Naive B cell (primary cell): Measurements from ENCODE around the gene KIF6. TPM values are rescaled to one million over a fixed set of nuclear protein-coding genes. Genes with fewer than 3 reads are reported as not detected.
A peak's percentile ranks its signal among the peaks of the same experiment; 100 is the strongest.

ENCODE experiments used
- ATAC-seq, 2 donors: fragments of 150-1000 bp; cut with Tn5 transposase; 2 replicates each; pipeline ENCODE4 v1.10.0; 2021; ENCODE audit warnings: low read depth in 2 of 2, mild to moderate bottlenecking in 2 of 2, moderate library complexity in 2 of 2
- DNase-seq: peaks from one replicate; pipeline ENCODE4 v3.0.0; 2022
- H3K27ac Mint-ChIP-seq, 6 donors: one replicate each; pipeline ENCODE4 v1.8.0; 2020 to 2022; ENCODE audit warnings: mild to moderate bottlenecking in 6 of 6, mixed read lengths in 6 of 6, moderate library complexity in 5 of 6, inconsistent platforms in 2 of 6
- H3K27me3 Mint-ChIP-seq, 3 donors: one replicate each; pipeline ENCODE4 v1.8.0; 2021 to 2022; ENCODE audit warnings: mixed read lengths in 3 of 3, mild to moderate bottlenecking in 1 of 3
- H3K36me3 Mint-ChIP-seq, 2 donors: one replicate each; pipeline ENCODE4 v1.8.0; 2020 to 2022; ENCODE audit warnings: mixed read lengths in 2 of 2, inconsistent platforms in 1 of 2, mild to moderate bottlenecking in 1 of 2
- H3K4me1 Mint-ChIP-seq, 3 donors: one replicate each; pipeline ENCODE4 v1.8.0; 2020 to 2022; ENCODE audit warnings: mixed read lengths in 3 of 3, inconsistent platforms in 1 of 3, mild to moderate bottlenecking in 1 of 3, moderate library complexity in 1 of 3
- H3K4me3 Mint-ChIP-seq, 8 donors: one replicate each; pipeline ENCODE4 v1.8.0; 2020 to 2022; ENCODE audit warnings: mild to moderate bottlenecking in 8 of 8, mixed read lengths in 8 of 8, moderate library complexity in 8 of 8, inconsistent platforms in 2 of 8
- H3K9me3 Mint-ChIP-seq, 7 donors: one replicate each; pipeline ENCODE4 v1.8.0; 2020 to 2022; ENCODE audit warnings: mixed read lengths in 7 of 7, mild to moderate bottlenecking in 5 of 7, inconsistent platforms in 2 of 7, moderate library complexity in 1 of 7
- polyA plus RNA-seq, 6 donors: library from polyadenylated mRNA; unstranded; fragments of 300-500 nt; fragmentation: Illumina TruSeq; gene quantifications; one replicate each; pipeline ENCODE4 v1.2.3, GENCODE V29; 2021; ENCODE audit warnings: low read depth in 6 of 6

The KIF6 gene
- polyA plus RNA-seq, 6 donors from 2014 or later = 0.16 to 0.19 TPM; not detected in 4

DNA sequence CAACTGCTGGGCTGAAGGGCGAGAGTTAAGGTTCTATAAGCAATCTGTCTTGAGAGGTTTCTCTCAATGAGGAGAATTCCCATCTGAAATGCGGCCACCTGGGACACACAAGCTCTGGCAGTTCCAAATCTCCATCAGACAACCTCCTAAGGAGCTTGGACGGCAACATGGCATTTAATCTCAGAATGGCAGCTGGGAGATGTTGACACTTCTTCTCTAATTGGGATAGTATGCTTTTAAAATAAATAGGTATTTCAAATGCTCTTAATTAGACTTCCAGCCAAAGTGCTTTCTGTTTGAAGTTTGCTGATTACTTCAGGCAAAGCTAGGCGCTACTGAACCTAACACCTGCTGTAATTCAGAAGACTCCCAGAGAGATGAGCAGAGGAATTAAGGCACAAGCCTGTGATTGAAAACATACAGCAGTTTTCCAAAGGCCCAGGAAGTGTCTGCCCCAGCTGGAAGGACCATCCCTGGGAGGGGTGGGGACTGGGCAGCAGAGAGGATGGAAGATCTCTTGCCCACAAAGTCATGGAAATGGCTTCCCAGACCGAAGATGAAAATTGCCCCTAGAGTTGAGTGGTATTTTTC is 343.6 kb downstream of the KIF6 start:
- H3K27me3 Mint-ChIP-seq = peaks cover 15 to 24% (median 20%) of the 10 kb centered on the region in 3 donors
- no peak overlapping the region for H3K4me3 Mint-ChIP-seq
- H3K4me1 Mint-ChIP-seq = no peaks in the 10 kb centered on the region
- H3K36me3 Mint-ChIP-seq = no peaks in the 10 kb centered on the region
- no peak for DNase-seq
- no peak for ATAC-seq
- H3K9me3 Mint-ChIP-seq = no peaks in the 10 kb centered on the region
- H3K27ac Mint-ChIP-seq = no peak overlapping the region

DNA sequence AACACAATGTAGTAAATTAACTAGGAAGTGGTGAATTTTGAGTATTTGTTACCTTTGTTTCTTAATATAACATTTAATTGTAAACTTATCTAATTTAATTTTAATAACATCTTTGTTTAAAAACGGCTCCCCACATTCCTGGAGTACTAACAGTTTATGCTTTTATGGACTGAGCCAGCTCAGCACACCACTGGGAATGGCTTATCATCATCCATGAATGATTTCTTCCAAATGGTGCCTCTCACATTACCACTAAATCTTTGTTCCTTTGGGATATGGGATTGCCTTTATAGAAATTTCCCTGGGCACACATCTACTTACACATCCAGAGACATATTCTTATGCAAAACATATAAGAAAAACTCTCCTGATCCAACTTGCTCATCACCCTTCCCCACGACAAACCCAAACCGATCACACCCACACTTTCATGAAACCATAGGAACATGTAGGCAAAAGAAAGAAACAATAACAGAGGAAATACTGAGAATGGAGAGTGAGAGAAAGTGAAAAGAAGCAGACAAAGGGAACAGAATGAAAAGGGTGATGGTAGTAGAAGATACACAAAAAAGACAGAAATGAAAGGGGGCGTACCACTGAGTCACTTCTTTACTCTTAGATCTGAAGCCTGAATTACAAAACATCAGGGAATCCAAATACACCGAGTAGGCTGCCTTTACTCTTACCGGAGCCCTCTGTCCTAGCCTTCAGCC is 344.2 kb downstream of the KIF6 start:
- peaks cover 8 to 18% (median 17%) of the 10 kb centered on the region in 3 donors for H3K27me3 Mint-ChIP-seq
- ATAC-seq (no peak), DNase-seq (no peak)
- H3K27ac Mint-ChIP-seq = no peak overlapping the region
- no peaks in the 10 kb centered on the region for H3K4me1 Mint-ChIP-seq
- no peak overlapping the region for H3K4me3 Mint-ChIP-seq
- no peaks in the 10 kb centered on the region for H3K36me3 Mint-ChIP-seq
- no peaks in the 10 kb centered on the region for H3K9me3 Mint-ChIP-seq

DNA sequence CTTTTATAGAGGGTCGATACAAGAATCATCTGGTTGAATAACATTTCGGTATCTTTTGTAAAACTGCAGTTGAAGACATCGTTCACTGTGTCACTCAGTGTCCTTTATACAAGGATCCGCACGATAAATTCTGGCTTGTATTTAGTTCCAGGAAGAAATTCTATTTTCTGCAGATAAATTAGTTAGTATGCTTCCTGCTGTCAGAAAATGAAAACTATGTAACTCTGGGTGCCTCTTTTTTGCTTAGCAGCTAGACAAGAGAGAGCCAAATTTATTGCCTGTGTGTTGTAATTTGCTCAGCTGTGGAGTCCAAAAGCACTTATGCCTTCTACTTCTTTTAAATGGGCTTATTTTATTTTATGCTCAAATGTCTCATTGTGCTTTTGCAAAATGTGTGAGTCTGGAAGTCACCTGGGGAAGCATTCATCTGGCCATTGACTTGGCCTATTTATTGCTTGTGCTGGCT is 346.2 kb downstream of the KIF6 start:
- no peak for ATAC-seq
- H3K36me3 Mint-ChIP-seq = no peaks in the 10 kb centered on the region
- peaks cover 15 to 21% (median 16%) of the 10 kb centered on the region in 3 donors for H3K27me3 Mint-ChIP-seq
- no peaks in the 10 kb centered on the region for H3K9me3 Mint-ChIP-seq
- no peak overlapping the region for H3K27ac Mint-ChIP-seq
- no peak for DNase-seq
- H3K4me3 Mint-ChIP-seq = no peak overlapping the region
- H3K4me1 Mint-ChIP-seq = no peaks in the 10 kb centered on the region

DNA sequence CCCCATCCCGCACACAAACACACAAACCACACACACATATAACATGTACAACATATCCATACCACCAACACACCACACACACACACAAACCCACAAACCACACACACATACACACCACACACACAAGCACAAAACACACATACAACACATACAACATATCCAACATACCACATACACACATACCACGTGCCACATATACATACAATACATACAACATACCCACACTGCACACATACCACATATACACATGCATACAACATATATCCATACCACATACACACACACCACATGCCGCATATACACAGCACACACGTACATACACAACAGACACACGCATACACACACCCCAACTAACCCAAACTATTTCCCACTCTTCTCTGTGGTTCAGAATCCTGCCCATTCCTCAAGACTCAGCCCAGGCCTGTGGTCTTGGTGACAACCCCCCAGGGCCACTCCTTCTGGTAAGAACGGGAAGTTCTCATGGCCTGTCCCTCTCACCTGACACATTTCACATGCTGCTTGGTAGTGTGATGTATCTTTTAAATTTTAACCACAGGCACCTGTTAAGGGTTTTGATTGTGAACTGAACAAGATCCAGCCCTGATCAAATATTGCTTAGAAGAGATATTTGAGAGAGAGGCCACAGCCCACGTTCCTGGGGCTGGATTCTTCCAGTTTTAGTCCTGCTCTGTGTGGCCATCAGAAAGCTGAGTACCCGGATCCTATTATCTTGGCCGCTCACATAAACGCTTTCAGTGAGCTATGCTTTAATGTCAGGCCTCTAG is 346.8 kb downstream of the KIF6 start:
- peak overlapping the region in 1 of 6 donors; percentile 34 for H3K27ac Mint-ChIP-seq
- no peaks in the 10 kb centered on the region for H3K4me1 Mint-ChIP-seq
- no peak overlapping the region for H3K4me3 Mint-ChIP-seq

DNA sequence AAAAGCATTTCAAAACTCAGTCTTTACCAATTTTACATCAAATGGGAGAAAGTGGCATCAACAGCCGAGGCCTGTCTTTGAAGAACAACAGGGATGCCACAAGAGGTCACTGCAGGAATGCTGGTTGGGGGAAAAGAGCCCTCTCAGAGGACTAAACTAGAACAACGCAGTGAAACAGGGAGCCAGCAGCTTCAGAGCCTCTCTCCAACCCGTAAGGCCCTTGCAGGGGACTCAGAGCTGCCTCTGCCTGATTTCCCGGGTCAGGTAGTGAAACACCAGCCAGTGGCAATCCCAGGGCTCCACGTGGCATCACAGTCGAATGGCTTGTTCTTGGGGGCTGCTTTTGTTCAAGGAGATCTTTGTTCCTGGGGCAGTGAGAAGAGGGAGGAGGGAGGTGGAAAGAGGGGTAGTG is 347.7 kb downstream of the KIF6 start:
- Mint-ChIP-seq H3K4me1 (no peaks in the 10 kb centered on the region), H3K27ac (no peak overlapping the region), H3K9me3 (peaks cover 0 to 2% (median 0%) of the 10 kb centered on the region in 7 donors), H3K4me3 (no peak overlapping the region), H3K27me3 (peaks cover 15 to 21% (median 20%) of the 10 kb centered on the region in 3 donors), H3K36me3 (no peaks in the 10 kb centered on the region)
- DNase-seq (no peak), ATAC-seq (no peak)

More for the DNA sequence above, 346.8 kb downstream of the KIF6 start:
- Mint-ChIP-seq H3K27me3 (peaks cover 15 to 21% (median 16%) of the 10 kb centered on the region in 3 donors), H3K9me3 (peaks cover 0 to 2% (median 0%) of the 10 kb centered on the region in 7 donors), H3K36me3 (no peaks in the 10 kb centered on the region)
- ATAC-seq (no peak), DNase-seq (no peak)

DNA sequence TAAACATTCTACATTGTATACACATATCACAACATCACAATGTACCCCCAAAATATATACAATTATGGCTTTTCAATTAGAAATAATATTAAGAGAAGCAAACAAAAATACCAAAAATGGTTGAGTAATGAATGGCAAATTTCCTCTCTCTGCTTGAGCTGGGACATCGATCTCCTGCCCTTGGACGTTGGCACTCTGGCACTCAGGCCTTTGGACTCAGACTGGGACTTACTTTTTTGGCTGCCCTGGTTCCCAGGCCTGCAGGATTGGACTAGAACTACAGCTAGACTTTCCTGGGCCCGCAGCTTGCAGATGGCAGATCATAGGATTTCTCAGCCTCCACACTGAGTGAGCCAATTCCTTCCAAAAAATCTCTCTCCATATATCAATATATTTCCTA is 349.8 kb downstream of the KIF6 start:
- Mint-ChIP-seq H3K27ac (no peak overlapping the region), H3K4me1 (no peaks in the 10 kb centered on the region), H3K27me3 (peaks cover 15 to 31% (median 30%) of the 10 kb centered on the region in 3 donors), H3K36me3 (no peaks in the 10 kb centered on the region), H3K4me3 (no peak overlapping the region), H3K9me3 (peaks cover 0 to 2% (median 0%) of the 10 kb centered on the region in 7 donors)
- ATAC-seq = no peak
- DNase-seq = no peak

DNA sequence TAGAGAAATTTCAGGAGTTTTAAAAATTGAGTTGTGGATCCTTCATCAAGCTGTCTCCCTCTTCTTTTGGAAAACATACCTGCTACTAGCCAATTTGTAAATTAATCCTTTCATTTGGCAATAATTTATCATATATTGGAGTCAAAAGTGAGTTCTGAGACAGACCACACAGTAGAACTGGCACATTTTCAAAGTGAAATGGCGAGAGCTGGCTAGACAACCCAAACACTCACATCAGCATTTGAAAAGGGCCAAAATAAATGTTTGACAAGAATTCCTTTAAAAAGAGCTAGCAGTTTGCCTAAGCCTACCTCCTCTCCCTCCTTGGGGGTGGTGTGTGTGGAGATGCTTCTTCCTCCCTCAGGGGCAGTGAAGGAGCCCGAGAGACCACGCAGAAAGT is 354.8 kb downstream of the KIF6 start:
- Mint-ChIP-seq H3K27me3 (peaks cover 11 to 44% (median 31%) of the 10 kb centered on the region in 3 donors), H3K27ac (no peak overlapping the region), H3K4me3 (no peak overlapping the region), H3K9me3 (peaks cover 0 to 2% (median 0%) of the 10 kb centered on the region in 7 donors), H3K4me1 (no peaks in the 10 kb centered on the region), H3K36me3 (no peaks in the 10 kb centered on the region)
- ATAC-seq (no peak), DNase-seq (no peak)

DNA sequence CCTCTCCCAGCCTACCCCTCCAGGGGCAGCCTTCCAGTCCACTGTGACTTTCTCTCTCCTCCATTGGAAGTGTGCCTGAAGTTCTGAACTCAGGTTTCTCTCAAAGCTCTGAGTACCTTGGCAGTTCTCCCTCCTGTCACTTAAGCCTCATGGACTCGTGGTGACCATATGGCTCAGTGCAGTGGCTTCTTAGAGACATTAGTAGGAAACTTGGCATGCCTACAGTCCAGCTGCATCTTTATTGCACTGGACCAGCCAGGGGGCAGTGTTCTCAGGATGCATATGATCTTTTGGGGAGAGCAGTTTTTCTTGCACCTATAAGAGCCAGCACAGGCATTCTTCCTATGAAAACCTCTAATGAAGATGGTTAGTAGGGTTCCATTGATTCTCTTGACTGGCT is 355.2 kb downstream of the KIF6 start:
- DNase-seq (no peak), ATAC-seq (no peak)
- H3K4me3 Mint-ChIP-seq = no peak overlapping the region
- H3K27me3 Mint-ChIP-seq = peaks cover 13 to 44% (median 28%) of the 10 kb centered on the region in 3 donors
- H3K4me1 Mint-ChIP-seq = no peaks in the 10 kb centered on the region
- H3K27ac Mint-ChIP-seq = no peak overlapping the region
- H3K9me3 Mint-ChIP-seq = peaks cover 0 to 2% (median 0%) of the 10 kb centered on the region in 7 donors
- no peaks in the 10 kb centered on the region for H3K36me3 Mint-ChIP-seq

DNA sequence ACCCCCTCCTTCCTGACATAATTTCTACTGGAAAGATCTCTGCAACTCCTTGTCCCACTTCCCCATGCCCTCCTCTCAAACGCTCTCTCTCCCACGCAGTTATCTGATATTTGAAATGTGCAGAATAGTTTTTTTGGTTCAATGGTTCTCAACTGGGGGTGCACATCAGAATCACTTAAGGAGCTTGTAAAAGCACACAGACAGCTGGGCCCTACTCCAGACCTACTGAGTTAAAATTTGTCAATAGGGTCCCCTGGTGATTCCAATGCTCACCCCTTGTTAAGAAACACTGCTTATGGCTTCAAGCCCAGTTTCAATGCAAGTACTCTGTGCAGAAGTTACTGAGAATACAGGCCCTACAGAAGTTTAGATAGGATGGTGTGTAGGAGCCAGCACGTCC is 357.5 kb downstream of the KIF6 start:
- Mint-ChIP-seq H3K4me1 (no peaks in the 10 kb centered on the region), H3K9me3 (no peaks in the 10 kb centered on the region), H3K27ac (no peak overlapping the region), H3K4me3 (no peak overlapping the region), H3K36me3 (no peaks in the 10 kb centered on the region), H3K27me3 (peaks cover 17 to 44% (median 28%) of the 10 kb centered on the region in 3 donors)
- ATAC-seq (no peak), DNase-seq (no peak)

DNA sequence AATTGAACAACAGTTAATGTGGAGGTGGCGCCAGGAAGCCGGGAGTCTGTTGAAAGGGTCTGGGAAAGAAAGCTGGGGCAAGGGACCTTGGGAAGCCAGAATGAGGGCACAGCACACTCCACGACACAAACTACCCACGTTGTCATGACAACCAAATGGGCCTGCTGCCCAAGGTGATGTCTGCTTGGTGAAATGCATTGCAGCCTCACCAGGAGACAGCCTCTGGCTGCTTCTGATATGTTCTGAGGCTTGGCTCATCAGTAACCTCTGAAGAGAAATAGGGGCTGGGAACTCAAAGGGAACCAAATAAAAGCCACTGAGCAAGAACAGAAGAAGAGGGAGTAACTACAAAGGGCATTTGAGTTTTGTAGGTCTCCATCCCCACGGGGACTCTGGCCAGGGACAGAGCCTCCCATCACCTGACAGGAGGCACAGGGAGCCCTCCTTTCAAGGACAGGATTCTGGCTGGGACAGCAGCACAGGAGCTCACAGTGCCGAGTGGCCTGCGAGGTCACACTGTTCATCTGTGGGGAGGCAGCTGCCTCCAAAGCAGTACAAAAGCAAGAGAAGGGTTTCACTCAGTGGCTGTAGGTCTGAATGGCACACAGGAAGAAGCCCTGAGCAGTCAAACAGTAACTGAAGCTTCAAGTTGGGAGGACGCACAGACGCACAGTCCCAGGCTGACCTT is 358.1 kb downstream of the KIF6 start:
- Mint-ChIP-seq H3K36me3 (no peaks in the 10 kb centered on the region), H3K4me1 (peaks cover 0 to 3% (median 0%) of the 10 kb centered on the region in 3 donors), H3K27me3 (peaks cover 20 to 44% (median 28%) of the 10 kb centered on the region in 3 donors)

DNA sequence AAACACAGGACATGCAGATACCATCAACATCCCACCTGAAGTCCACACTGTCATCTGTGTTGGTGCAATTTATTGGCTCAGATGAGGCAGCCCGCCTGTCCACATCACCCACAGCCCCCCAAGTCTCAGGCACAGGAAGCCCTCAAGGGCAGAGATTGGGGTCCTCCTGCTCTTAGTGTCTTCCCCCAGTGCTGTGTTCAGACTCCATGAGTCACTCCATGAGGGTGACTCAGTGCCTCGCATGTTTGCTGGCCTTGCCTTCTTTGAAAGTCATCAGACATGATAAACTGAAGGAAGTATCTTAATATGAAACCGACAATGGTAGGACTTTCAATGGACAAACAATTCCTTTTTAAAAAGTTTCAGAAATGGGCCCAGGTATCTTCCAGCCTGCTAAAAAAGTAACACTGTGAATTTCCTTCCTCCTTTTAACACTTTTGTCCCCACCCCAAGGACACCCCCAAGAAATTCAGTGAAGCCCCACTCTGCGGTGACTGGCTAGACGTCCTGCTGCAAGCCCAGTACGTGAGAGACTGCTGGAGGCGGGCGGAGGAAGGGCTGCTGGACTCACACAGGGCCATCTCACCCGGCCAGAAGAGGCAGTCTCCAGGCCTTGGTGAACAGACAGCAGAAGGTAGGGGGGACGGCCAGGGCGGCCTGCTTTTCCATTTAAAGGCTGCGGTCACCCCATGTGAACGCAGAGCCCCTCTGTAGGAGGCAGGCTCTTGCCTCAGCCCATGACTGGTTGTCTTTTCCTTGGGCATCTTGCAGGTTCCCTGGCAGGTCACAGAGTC is 359.7 kb downstream of the KIF6 start:
- no peaks in the 10 kb centered on the region for H3K9me3 Mint-ChIP-seq
- ATAC-seq (no peak), DNase-seq (no peak)
- no peak overlapping the region for H3K4me3 Mint-ChIP-seq
- peak overlapping the region in 1 of 6 donors; percentile 19 for H3K27ac Mint-ChIP-seq
- peaks cover 4 to 8% (median 7%) of the 10 kb centered on the region in 3 donors for H3K4me1 Mint-ChIP-seq
- no peaks in the 10 kb centered on the region for H3K36me3 Mint-ChIP-seq
- peaks cover 23 to 44% (median 29%) of the 10 kb centered on the region in 3 donors for H3K27me3 Mint-ChIP-seq

More for the DNA sequence above, 358.1 kb downstream of the KIF6 start:
- H3K9me3 Mint-ChIP-seq = no peaks in the 10 kb centered on the region
- no peak overlapping the region for H3K27ac Mint-ChIP-seq
- ATAC-seq (no peak), DNase-seq (no peak)
- H3K4me3 Mint-ChIP-seq = no peak overlapping the region

DNA sequence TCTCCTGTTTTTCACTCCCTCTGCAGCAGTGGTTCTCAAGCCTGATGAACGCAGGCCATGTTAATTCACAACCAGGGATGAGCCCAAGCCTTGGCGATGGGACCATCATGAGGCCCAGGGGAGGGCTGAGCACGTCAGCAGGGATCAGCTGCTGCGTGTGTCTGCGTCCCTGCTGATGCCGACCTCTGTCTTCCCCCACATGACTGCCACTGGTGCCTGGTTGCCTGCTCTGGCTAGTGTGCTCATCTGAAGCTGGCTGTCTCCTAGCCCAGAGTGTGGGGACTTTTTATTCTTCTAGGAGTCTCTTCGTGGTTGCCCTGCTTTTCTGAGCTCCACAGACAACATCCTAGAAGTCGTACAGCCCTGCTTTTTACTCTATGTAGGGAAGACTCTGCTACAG is 361.9 kb downstream of the KIF6 start:
- Mint-ChIP-seq H3K9me3 (no peaks in the 10 kb centered on the region), H3K27ac (no peak overlapping the region), H3K27me3 (peaks cover 16 to 33% (median 22%) of the 10 kb centered on the region in 3 donors), H3K4me1 (peaks cover 4 to 8% (median 7%) of the 10 kb centered on the region in 3 donors), H3K4me3 (no peak overlapping the region), H3K36me3 (no peaks in the 10 kb centered on the region)
- ATAC-seq = no peak
- no peak for DNase-seq
